GM18870 (cell line): ENCODE data around the gene BRF1.
"Not testable (repeated sequence)": the region's sequence is repeated elsewhere in the genome, so short reads cannot be mapped to it uniquely, and the experiment has no call there.

Experiments used
- ATAC-seq: cut with Tn5 transposase; IDR thresholded peaks from one replicate; pipeline ENCODE4 v1.9.1; 2021; ENCODE audit warnings: moderate library complexity; ENCODE audit not compliant: unreplicated experiment

BRF1 gene

GRCh38 chr14:105300542-105301102 is at the start of gene BRF1:
TSS of gene BRF1 (minus strand) at chr14:105301001. CDS start at chr14:105300629, 372 bp downstream.
- peak; percentile 70 for ATAC-seq

- no peak for ATAC-seq
Observed at GRCh38 chr14:105349992-105350391, 49.2 kb upstream of the BRF1 start.

GRCh38 chr14:105348945-105349699 is 48.3 kb upstream of the BRF1 start:
- ATAC-seq, result no peak

DNA sequence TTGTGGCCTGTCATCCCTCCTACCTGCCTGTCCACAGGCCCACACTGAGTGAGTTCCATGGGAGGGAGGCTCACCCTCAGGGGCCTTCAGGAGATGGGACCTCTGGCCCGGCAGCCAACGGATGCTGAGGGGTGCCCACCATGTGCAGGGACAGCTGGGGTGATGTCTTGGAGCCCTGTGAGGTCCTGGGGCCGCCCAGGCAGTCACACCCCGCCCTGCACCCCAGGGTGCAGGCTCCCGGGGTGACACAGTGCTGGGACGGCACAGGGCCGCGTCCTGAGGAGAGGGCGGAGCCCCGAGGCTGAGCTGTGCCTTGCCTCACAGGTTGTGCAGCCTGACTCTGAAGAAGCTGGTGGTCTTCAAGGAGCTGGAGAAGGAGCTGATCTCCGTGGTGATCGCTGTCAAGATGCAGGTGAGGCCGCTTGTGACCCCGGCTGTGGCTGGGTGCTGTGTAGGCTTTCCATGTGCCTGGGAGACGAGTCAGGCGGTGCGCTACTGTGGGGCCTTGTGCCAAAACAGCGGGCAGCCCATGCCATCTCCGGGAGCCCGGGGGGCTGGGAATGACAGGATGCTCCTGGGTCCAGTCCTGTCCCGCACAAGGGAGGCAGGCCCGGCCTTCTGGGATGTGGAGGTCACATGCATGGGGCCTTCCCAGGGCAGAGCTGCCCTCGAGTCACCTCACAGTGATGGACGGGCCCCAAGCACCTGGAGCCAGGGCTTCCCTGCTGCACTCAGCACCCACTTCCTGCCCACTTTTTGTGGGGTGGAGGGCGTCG is 47.6 kb upstream of the BRF1 start:
- ATAC-seq, result no peak

DNA sequence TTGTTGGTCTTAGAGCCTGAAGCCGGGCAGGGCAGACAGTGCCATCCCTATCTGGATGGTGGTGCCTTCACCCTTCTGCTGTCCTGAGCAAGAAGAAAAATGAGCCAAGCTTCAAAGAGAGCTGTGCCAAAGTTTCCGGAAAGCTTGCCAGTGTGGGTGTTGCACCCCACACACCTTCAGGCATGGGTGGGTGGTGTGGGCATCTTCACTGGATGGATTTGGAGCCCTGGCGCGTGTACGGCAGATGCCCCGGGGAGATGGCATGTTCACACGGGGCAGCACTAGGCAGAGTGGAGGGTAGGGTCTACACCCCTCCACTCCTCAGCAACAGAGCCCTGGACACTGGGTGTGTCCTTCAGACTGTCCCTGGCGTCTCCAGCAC is 46.8 kb upstream of the BRF1 start:
- ATAC-seq, result no peak

DNA sequence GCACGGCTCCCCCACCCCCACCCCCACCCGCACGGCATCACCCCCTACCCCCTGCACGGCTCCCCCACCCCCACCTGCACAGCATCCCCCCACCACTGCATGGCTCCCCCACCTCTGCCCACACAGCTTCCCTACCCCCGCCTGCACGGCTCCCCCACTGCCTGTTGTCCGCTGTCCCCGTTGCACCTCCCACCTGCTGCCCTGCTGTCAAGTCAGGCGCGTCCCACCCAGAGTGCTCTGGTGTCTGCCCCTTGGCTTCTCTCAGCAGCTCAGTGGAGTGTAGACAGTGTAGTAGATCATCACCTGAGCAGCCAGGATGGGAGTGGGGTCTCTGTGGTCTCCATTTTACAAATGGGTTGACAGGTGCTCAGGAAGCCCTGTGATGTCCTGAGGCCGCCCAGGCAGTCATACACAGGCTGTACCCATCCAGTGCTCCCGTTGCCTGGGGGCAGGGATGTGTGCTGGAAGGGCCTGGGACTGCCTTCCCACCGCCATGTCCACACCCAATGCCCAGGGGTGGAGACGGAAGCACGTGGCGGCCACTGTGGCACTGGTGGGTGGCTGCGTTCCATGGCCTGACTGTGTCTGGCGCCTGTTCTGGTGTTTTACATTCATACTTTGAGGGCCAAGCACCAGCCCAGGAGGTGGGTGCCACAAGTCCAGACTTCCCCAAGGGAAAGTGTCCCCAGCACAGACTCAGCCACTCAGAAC is 46.2 kb upstream of the BRF1 start:
- ATAC-seq, result no peak

GRCh38 chr14:105346200-105346533 is 45.4 kb upstream of the BRF1 start:
- no peak for ATAC-seq

DNA sequence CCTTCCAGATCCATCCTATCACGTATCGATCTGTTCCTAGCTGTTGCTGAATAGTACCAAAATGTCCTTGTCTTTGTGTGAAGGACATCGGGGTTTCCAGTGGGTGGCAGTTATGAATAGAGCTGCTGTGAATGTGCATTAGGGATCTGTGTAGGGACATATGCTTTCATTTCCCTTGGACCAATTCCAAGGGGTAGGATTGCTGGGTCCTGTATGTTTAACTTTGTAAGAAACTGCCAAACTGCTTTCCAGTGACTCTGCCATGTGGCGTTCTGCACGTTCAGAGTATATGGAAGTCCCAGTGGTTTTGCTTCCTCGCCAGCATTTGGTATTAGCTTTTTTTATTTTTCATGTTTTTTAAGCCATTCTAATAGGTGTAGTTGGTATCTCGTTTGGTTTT is 42.4 kb upstream of the BRF1 start:
- ATAC-seq, result no peak

GRCh38 chr14:105340821-105341733 is 40.3 kb upstream of the BRF1 start:
- no peak for ATAC-seq

- ATAC-seq, result no peak
Observed at GRCh38 chr14:105337966-105338741, 37.4 kb upstream of the BRF1 start.

- ATAC-seq, result no peak
Observed at GRCh38 chr14:105337433-105337832, 36.6 kb upstream of the BRF1 start.

DNA sequence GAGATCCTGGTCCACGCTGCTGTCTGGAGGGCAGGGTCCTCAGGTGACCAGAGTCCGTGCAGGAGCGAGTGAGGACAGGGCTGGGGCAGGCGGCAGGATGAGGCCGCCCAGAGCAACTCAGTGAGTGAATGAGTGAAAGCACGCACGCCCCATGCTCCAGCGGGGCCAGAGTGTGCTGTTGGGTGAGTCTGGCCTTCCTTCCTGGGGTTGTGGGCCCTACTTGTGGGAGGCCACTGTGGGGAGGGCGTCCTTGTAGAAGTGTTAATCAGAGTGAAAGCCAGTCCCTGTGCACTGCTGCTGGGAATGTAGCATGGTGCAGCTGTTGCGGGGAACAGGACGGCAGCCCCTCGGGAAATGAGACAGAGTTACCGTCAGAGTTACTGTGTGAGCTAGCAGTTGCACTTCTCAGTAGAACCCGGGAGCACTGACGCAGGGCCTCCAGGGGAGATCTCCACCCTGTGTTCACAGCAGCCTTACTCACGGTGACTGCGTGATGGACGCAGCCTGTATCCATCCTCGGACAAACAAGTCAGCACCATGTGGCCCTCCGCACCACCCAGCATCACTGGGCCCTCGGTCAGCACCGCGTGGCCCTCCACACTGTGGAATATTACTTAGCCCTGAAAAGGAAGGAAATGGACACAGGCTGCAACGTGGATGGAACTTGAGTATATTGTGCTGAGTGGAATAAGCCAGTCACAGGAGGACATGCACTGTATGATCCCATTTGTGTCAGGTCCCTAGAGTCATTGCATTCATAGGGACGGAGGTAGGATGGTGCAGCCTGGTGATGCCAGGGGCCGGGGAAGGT is 35.9 kb upstream of the BRF1 start:
- ATAC-seq, result no peak

GRCh38 chr14:105335735-105336476 is 35.1 kb upstream of the BRF1 start:
- no peak for ATAC-seq

DNA sequence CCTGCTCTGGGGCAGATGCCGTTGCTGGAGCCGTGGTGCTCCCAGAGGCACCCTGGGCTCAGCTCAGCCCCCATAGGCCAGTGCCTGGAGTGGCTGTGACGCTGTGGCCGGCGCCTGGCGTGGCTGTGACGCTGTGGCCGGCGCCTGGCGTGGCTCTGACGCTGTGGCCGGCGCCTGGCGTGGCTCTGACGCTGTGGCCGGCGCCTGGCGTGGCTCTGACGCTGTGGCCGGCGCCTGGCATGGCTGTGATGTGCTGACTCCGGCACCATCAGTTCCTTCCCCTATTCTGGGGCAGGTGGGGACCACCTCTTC is 34.4 kb upstream of the BRF1 start:
- not testable (repeated sequence) for ATAC-seq

DNA sequence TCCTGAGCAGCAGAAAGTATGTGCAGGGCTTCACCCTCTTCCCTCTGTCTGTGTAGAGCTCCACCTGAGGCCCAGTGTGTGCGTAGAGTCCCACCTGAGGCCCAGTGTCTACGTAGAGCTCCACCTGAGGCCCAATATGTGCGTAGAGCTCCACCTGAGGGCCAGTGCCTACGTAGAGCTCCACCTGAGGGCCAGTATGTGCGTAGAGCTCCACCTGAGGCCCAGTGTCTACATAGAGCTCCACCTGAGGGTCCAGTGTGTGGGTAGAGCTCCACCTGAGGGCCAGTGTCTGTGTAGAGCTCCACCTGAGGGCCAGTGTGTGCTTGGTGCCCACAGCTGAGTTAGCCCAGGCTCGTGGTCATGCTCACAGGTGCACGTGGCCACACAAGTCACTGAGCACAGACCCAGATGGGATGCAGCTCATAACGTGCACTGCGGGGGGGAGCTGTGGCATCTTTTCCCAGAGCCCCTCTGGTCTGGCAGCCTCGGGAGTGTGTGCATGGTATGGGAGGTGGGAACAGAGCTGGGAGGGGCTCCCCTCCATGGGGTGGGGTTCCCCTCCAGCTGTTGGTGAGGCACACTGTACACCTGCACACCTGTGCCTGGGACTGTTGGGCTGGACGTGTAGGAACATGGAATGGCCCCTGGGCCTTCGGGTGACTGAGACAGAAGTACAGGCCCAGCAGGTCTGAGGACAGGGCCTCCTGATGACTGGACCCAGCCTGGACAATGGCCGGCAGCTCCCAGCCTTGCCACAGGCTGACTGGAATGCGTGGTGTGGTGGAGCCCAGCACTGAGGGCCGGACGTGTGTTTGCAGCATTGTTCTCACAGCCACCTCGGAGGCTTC is 33.8 kb upstream of the BRF1 start:
- no peak for ATAC-seq

GRCh38 chr14:105333613-105334364 is 33.0 kb upstream of the BRF1 start:
- no peak for ATAC-seq

- no peak for ATAC-seq
Observed at GRCh38 chr14:105333020-105333490, 32.3 kb upstream of the BRF1 start.
